ENCODE measurements around the gene SRSF5.

Gene SRSF5

GRCh38 chr14:69741055-69741454 lies 25.9 kb upstream of the SRSF5 start:
- no peak for TF ChIP-seq CTCF (conservative IDR thresholded peaks at IDR 0.05; ENCODE audit: control insufficient read depth, insufficient read depth, low read depth, low read length)
- no peak for DNase-seq (ENCODE audit: low read depth)

GRCh38 chr14:69749956-69750355 lies 17.0 kb upstream of the SRSF5 start:
- TF ChIP-seq CTCF (conservative IDR thresholded peaks at IDR 0.05; ENCODE audit: control insufficient read depth, insufficient read depth, low read depth, low read length): no peak
- H3K4me3 ChIP-seq (ENCODE audit: control insufficient read depth, low read depth, low read length): no peak overlapping the region
- DNase-seq (ENCODE audit: low read depth): no peak

More at GRCh38 chr14:69741055-69741454, 25.9 kb upstream of the SRSF5 start:
- H3K4me3 ChIP-seq (ENCODE audit: control insufficient read depth, low read depth, low read length): no peak overlapping the region

- no peak overlapping the region for H3K4me3 ChIP-seq (ENCODE audit: control insufficient read depth, low read depth, low read length)
- TF ChIP-seq CTCF (conservative IDR thresholded peaks at IDR 0.05; ENCODE audit: control insufficient read depth, insufficient read depth, low read depth, low read length): no peak
- no peak for DNase-seq (ENCODE audit: low read depth)
Measured at GRCh38 chr14:69750495-69750894, 16.4 kb upstream of the SRSF5 start.

GRCh38 chr14:69752773-69753172 lies 14.2 kb upstream of the SRSF5 start:
- DNase-seq (ENCODE audit: low read depth): no peak
- no peak for TF ChIP-seq CTCF (conservative IDR thresholded peaks at IDR 0.05; ENCODE audit: control insufficient read depth, insufficient read depth, low read depth, low read length)

GRCh38 chr14:69753860-69754259 lies 13.1 kb upstream of the SRSF5 start:
- H3K4me3 ChIP-seq (ENCODE audit: control insufficient read depth, low read depth, low read length): no peak overlapping the region
- DNase-seq (ENCODE audit: low read depth): no peak
- TF ChIP-seq CTCF (conservative IDR thresholded peaks at IDR 0.05; ENCODE audit: control insufficient read depth, insufficient read depth, low read depth, low read length): no peak

More at GRCh38 chr14:69752773-69753172, 14.2 kb upstream of the SRSF5 start:
- H3K4me3 ChIP-seq (ENCODE audit: control insufficient read depth, low read depth, low read length): no peak overlapping the region

- TF ChIP-seq CTCF (conservative IDR thresholded peaks at IDR 0.05; ENCODE audit: control insufficient read depth, insufficient read depth, low read depth, low read length): no peak
- H3K4me3 ChIP-seq (ENCODE audit: control insufficient read depth, low read depth, low read length): no peak overlapping the region
- DNase-seq (ENCODE audit: low read depth): no peak
Measured at GRCh38 chr14:69754487-69754886, 12.5 kb upstream of the SRSF5 start.

- DNase-seq (ENCODE audit: low read depth): no peak
- TF ChIP-seq CTCF (conservative IDR thresholded peaks at IDR 0.05; ENCODE audit: control insufficient read depth, insufficient read depth, low read depth, low read length): no peak
- no peak overlapping the region for H3K4me3 ChIP-seq (ENCODE audit: control insufficient read depth, low read depth, low read length)
Measured at GRCh38 chr14:69755296-69755695, 11.6 kb upstream of the SRSF5 start.
